GM19351 (cell line): ENCODE results near the gene PAK1.
"Not testable (repeated sequence)": the region's sequence is repeated elsewhere in the genome, so short reads cannot be mapped to it uniquely, and the experiment has no call there.

Experiments
- ATAC-seq: cut with Tn5 transposase; IDR thresholded peaks from one replicate; pipeline ENCODE4 v1.9.1; 2021; ENCODE audit warnings: mild to moderate bottlenecking, moderate library complexity; ENCODE audit not compliant: unreplicated experiment

Gene PAK1

GRCh38 chr11:77409046-77409445 lies 64.8 kb downstream of the PAK1 start:
- ATAC-seq: no peak

GRCh38 chr11:77407613-77408012 lies 66.3 kb downstream of the PAK1 start:
- no peak for ATAC-seq

- ATAC-seq: no peak
Measured at GRCh38 chr11:77406396-77406795, 67.5 kb downstream of the PAK1 start.

GRCh38 chr11:77403211-77403610 lies 70.7 kb downstream of the PAK1 start:
- no peak for ATAC-seq

- no peak for ATAC-seq
Measured at GRCh38 chr11:77402218-77402556, 71.7 kb downstream of the PAK1 start.

GRCh38 chr11:77401486-77402217 lies 72.2 kb downstream of the PAK1 start:
- ATAC-seq: no peak

- no peak for ATAC-seq
Measured at GRCh38 chr11:77400775-77401449, 73.0 kb downstream of the PAK1 start.

- ATAC-seq: no peak
Measured at GRCh38 chr11:77400271-77400670, 73.6 kb downstream of the PAK1 start.

GRCh38 chr11:77397631-77398030 lies 76.3 kb downstream of the PAK1 start:
- no peak for ATAC-seq

GRCh38 chr11:77396911-77397310 lies 77.0 kb downstream of the PAK1 start:
- no peak for ATAC-seq

- ATAC-seq: no peak
Measured at GRCh38 chr11:77396305-77396704, 77.6 kb downstream of the PAK1 start.

- no peak for ATAC-seq
Measured at GRCh38 chr11:77395460-77396173, 78.3 kb downstream of the PAK1 start.

- no peak for ATAC-seq
Measured at GRCh38 chr11:77392842-77393241, 81.1 kb downstream of the PAK1 start.

- no peak for ATAC-seq
Measured at GRCh38 chr11:77387701-77388100, 86.2 kb downstream of the PAK1 start.

GRCh38 chr11:77386178-77386577 lies 87.7 kb downstream of the PAK1 start:
- ATAC-seq: no peak

- not testable (repeated sequence) for ATAC-seq
Measured at GRCh38 chr11:77385255-77385771, 88.6 kb downstream of the PAK1 start.

- no peak for ATAC-seq
Measured at GRCh38 chr11:77384571-77384970, 89.3 kb downstream of the PAK1 start.

GRCh38 chr11:77383349-77383748 lies 90.5 kb downstream of the PAK1 start:
- ATAC-seq: not testable (repeated sequence)

GRCh38 chr11:77381729-77382665 lies 91.9 kb downstream of the PAK1 start:
- ATAC-seq: no peak

- ATAC-seq: no peak
Measured at GRCh38 chr11:77379934-77380333, 94.0 kb downstream of the PAK1 start.

- ATAC-seq: no peak
Measured at GRCh38 chr11:77379253-77379652, 94.6 kb downstream of the PAK1 start.
